Rectal smooth muscle tissue (tissue), 1 donor: ENCODE results near the gene RIPOR3.
"Not testable (repeated sequence)": the region's sequence is repeated elsewhere in the genome, so short reads cannot be mapped to it uniquely, and the experiment has no call there.

Experiments
- H3K27ac ChIP-seq: one replicate; pipeline ENCODE4 v1.7.0; 2013; ENCODE audit warnings: low read depth, low read length, inconsistent platforms
- H3K27me3 ChIP-seq: one replicate; pipeline ENCODE4 v1.7.0; 2013; ENCODE audit warnings: low read length; ENCODE audit not compliant: control insufficient read depth, insufficient read depth
- H3K36me3 ChIP-seq: one replicate; pipeline ENCODE4 v1.7.0; 2013; ENCODE audit warnings: low read length; ENCODE audit not compliant: control insufficient read depth, insufficient read depth
- H3K4me1 ChIP-seq: one replicate; pipeline ENCODE4 v1.7.0; 2013; ENCODE audit warnings: low read length; ENCODE audit not compliant: control insufficient read depth, insufficient read depth
- H3K4me3 ChIP-seq: one replicate; pipeline ENCODE4 v1.7.0; 2013; ENCODE audit warnings: low read length
- H3K9ac ChIP-seq: one replicate; pipeline ENCODE4 v1.7.0; 2013; ENCODE audit warnings: low read length

RIPOR3 gene

DNA sequence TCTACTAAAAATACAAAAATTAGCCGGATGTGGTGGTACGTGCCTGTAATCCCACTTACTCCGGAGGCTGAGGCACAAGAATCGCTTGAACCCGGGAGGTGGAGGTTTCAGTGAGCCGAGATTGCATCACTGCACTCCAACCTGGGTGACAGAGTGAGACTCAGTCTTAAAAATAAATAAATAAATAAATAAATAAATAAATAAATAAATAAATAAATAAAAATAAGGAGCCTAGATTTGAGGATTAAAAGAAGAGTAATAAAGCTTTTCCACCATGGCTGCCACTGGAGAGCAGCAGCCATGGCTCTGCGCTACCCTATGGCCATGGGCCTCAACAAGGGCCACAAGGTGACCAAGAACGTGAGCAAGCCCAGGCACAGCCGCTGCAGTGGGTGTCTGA lies 70.9 kb downstream of the RIPOR3 start:
- not testable (repeated sequence) for H3K4me1 ChIP-seq, H3K27ac ChIP-seq, H3K4me3 ChIP-seq, H3K9ac ChIP-seq, H3K27me3 ChIP-seq, H3K36me3 ChIP-seq

DNA sequence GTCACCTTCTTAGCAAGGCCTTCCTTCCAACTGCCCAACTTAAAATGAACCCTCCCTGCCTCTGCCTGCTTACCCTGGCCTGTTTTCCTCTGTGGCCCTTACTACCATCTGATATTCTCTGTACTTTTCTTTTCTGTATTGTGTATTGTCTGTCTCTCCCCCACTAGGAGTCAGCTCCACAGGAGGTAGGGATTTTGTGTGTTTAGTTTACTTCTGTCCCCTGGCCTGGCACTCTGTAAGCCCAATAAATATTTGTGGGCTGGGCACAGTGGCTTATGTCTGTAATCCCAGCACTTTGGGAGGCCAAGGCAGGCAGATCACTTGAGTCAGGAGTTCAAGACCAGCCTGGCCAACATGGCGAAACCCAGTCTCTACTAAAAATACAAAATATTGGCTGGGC lies 72.8 kb downstream of the RIPOR3 start:
- H3K36me3 ChIP-seq = no peaks in the 10 kb centered on the region
- H3K4me1 ChIP-seq = no peaks in the 10 kb centered on the region
- H3K4me3 ChIP-seq = no peak overlapping the region
- no peak overlapping the region for H3K9ac ChIP-seq
- H3K27me3 ChIP-seq = no peaks in the 10 kb centered on the region
- H3K27ac ChIP-seq = no peak overlapping the region

DNA sequence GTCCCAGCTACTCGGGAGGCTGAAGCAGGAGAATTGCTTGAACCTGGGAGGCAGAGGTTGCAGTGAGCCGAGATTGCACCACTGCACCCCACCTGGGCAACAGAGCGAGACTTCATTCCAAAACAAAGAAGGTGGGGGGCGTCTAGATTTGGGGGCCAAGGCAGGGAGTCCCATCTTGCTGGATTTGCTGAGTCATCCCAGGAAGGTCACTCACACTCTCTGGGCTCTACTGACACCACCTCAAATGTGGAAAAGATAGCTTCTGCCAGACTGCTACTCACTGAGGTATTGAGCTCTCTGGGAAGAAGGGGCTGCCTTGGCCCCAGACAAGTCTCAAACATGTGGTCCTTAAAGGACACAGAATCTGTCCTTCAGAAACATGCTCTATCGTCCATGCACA lies 74.3 kb downstream of the RIPOR3 start:
- Histone ChIP-seq H3K36me3 (no peaks in the 10 kb centered on the region), H3K4me1 (no peaks in the 10 kb centered on the region), H3K4me3 (no peak overlapping the region), H3K9ac (no peak overlapping the region), H3K27me3 (no peaks in the 10 kb centered on the region), H3K27ac (no peak overlapping the region)

DNA sequence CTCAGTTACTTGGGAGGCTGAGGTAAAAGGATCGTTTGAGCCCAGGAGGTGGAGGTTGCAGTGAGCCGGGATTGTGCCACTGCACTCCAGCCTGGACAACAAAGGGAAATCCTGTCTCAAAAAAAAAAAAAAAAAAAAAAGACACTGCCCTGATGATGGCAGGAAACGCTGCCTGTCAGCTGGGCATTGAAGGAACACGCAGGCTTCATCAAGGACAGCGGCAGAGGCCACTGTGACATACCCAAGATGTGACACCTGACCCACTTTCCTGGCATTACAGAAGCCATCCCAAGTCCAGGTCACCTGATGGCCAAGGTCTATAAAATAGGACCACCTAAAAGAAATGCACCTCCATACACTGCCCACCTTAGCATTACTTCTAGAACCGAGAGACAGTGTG lies 75.9 kb downstream of the RIPOR3 start:
- Histone ChIP-seq H3K27me3 (no peaks in the 10 kb centered on the region), H3K4me1 (no peaks in the 10 kb centered on the region), H3K27ac (no peak overlapping the region), H3K36me3 (no peaks in the 10 kb centered on the region), H3K4me3 (no peak overlapping the region), H3K9ac (no peak overlapping the region)

DNA sequence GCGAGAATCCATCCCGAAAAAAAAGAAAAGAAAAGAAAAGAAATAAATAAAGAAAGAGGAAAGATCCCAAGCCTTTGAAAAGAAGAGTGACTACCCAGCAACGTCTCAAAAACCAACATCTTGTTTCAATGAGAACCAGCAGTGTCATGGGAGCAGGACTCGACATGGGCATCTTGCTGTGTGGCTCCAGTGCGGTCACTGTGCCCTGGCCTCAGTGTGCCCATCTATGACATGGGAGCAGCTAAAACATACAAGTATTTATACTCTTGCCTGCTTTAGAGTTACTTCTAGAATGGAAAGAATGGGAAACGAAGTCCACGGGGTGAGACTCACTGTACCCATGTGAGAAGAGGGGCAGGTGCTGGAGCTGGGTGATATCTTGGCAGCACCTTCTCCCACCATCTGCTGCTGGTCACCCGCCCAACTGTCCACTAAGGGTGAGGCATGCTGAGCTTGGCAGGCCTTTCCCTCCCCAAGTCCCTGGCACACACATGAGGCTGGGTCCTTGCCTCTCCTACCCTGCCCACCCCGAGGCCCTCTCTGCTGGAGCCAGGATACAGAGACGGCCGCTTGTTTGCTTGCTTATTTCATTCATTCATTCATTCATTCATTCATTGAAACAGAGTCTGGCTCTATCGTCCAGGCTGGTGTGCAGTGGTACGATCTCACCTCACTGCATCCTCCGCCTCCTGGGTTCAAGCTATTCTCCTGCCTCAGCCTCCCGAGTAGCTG lies 77.7 kb downstream of the RIPOR3 start:
- no peaks in the 10 kb centered on the region for H3K4me1 ChIP-seq
- H3K36me3 ChIP-seq = no peaks in the 10 kb centered on the region
- no peaks in the 10 kb centered on the region for H3K27me3 ChIP-seq
- H3K9ac ChIP-seq = no peak overlapping the region
- no peak overlapping the region for H3K4me3 ChIP-seq
- H3K27ac ChIP-seq = no peak overlapping the region

DNA sequence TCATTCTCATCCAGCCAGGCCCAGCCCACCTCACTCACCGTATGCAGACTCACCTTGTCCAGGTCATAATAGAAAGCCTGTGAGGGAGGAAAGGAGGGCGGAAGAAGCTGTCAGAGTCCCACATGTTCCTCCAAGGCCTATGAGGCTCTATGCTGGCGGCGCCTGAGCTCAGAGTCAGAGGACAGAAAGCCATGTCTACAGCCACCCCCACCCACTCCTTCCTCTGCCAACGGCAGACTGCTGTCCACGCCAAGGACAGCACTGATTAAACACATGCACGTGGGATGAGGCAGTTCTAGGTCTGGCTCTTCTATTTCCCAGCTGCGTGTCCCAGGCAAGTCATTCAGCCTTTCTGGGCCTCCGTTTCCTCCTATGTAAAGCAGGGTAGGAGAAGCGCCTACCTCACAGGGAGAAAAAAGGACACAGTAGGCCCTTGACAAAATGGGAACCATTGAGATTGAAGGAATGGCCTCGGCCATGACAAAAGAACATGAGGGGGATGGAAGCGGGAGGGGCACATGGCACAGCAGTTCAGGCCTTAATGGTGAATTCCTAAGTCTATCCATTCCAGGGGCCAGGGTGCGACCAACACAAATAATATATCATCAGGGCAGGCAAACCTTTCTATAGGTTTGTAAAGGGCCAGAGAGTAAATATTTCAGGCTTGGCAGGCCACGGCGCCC lies 80.1 kb downstream of the RIPOR3 start:
- H3K4me3 ChIP-seq = no peak overlapping the region
- no peaks in the 10 kb centered on the region for H3K4me1 ChIP-seq
- H3K27me3 ChIP-seq = no peaks in the 10 kb centered on the region
- no peak overlapping the region for H3K9ac ChIP-seq
- H3K27ac ChIP-seq = no peak overlapping the region
- H3K36me3 ChIP-seq = no peaks in the 10 kb centered on the region

DNA sequence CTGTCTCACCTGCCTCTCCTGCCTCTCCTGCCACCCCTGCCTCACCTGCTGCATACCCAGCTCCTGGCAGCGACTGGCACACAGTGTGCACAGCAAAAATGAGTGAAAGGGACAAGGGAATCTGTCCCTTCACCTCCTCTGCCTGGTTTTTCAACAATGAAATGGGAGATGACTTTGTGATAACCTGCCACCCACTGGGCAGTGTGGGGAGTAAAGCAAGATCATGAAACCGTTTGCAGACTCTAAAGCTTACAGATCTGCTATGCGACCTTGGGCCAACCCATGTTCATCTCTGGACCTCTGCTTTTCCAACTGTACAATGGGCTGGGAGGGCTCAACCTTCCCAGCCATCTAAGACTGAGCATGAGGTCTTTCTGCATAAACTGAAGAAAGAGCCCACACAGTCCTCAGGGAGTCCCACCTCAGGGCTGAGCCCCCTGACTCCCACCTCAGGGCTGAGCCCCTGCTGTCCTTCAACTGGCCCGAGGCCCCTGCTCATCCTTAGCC lies 81.1 kb downstream of the RIPOR3 start:
- no peak overlapping the region for H3K9ac ChIP-seq
- H3K27ac ChIP-seq = no peak overlapping the region
- no peaks in the 10 kb centered on the region for H3K27me3 ChIP-seq
- no peak overlapping the region for H3K4me3 ChIP-seq
- no peaks in the 10 kb centered on the region for H3K36me3 ChIP-seq
- no peaks in the 10 kb centered on the region for H3K4me1 ChIP-seq

DNA sequence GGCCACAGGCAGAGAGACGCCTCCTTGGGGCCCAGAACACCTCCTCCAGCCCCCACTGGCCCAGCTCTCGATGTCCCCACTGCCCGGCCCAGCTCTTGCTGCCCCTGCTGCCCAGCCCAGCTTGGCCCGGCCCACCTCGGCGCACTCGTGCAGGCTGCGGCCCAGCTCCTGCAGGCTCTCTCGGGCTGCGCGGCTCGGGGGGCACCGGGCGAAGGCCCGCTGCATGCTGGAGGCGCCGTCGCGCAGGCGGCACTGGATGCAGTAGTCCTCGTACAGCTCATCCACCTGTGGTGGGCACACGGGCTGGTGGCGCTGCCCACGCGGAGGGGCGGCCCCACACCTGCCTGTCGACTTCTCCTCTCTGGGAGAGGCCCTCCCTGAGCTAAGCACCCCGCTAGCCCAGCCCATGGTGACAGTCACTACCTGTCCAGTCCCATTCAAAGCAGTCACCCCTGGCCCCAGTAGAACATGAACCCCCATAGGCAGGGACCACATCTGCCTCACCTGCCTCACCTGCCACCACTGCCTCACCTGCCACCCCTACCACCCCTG lies 81.8 kb downstream of the RIPOR3 start:
- H3K9ac ChIP-seq = no peak overlapping the region
- H3K4me1 ChIP-seq = no peaks in the 10 kb centered on the region
- H3K27ac ChIP-seq = no peak overlapping the region
- peaks cover 3% of the 10 kb centered on the region for H3K36me3 ChIP-seq
- no peak overlapping the region for H3K4me3 ChIP-seq
- H3K27me3 ChIP-seq = no peaks in the 10 kb centered on the region

DNA sequence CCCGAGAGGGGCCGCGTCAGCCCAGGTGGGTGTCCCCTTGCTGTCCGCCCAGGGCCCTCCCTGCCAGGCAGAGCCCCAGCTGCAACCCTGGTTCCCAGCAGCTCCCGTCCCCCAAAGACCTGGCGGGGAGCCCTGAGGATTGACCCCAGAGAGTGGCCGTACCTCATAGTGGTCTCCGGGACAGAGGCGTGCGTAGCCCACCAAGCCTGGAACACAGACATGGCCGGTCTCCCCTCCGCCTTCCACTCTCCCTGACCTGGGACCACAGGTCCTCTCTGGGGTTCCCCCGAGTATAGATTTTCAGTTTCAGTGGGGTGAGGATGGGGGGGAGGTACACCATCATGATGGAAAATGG lies 82.6 kb downstream of the RIPOR3 start:
- no peak overlapping the region for H3K27ac ChIP-seq
- H3K4me3 ChIP-seq = no peak overlapping the region
- no peak overlapping the region for H3K9ac ChIP-seq
- H3K27me3 ChIP-seq = no peaks in the 10 kb centered on the region
- H3K4me1 ChIP-seq = no peaks in the 10 kb centered on the region
- peaks cover 3% of the 10 kb centered on the region for H3K36me3 ChIP-seq

DNA sequence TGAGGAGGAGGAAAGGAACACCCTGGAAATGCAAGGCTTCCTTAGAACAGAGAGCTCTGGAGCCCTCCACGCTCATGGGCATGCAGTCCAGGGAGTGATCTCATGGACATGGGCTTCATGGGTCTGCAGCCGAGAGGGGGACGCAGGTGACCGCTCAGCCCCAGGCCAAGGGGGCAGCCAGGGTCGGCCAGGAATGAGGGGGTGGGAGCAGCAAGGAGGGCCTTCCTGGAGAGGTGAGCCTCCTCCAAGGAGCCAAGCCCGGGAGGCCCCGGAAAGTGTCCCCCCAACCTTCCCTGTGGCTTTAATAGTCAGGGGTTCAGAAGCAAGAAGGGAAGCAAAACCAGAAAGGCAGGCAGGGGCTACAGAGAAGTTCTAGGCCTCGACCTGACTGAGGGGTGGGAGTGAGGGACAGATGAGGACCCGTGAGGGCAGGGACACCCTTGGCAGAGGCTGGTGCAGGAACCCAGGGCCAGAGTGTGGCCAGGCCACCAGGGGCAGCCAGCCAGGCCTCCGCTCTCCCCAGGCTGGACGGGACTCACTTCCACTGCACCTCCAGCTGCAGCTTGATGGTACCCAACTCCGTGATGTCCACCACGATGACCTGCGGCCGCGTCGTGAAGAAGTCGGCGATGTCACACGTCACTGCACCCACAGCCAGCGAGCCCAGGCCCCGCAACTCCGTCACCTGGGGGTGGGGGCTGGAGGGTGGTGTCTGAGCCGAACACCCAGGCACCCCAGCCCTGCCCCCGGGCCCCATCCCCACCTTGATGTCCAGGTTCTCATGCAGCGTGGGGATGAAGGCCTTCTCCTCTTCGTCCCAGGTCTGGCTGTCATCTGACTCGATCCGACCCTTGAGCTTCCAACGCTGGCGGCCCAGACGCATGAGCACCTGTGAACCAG lies 83.2 kb downstream of the RIPOR3 start:
- H3K27me3 ChIP-seq = no peaks in the 10 kb centered on the region
- H3K9ac ChIP-seq = no peak overlapping the region
- no peak overlapping the region for H3K4me3 ChIP-seq
- H3K27ac ChIP-seq = no peak overlapping the region
- H3K36me3 ChIP-seq = peaks cover 3% of the 10 kb centered on the region
- H3K4me1 ChIP-seq = no peaks in the 10 kb centered on the region

DNA sequence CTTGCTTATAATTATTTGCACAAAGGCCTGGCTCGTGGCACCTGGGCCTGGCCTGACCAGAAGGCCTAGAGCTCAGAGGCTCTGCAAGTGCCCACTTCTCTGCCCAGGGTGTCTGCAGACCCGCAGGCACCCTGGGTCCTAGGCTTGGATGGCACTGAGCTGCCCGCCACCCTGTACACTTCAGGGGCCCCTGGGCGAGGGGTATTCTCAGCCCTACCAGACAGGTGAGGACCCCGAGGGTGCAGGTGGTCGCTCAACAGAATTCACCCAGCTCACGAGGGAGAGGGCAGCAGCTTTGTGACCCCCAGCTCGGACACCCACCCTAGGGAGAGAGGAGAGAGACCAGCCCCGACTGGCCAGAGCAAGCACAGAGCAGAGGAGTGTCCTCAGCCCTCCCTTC lies 83.9 kb downstream of the RIPOR3 start:
- H3K9ac ChIP-seq = no peak overlapping the region
- no peak overlapping the region for H3K4me3 ChIP-seq
- H3K4me1 ChIP-seq = no peaks in the 10 kb centered on the region
- H3K36me3 ChIP-seq = peaks cover 3% of the 10 kb centered on the region
- no peaks in the 10 kb centered on the region for H3K27me3 ChIP-seq
- H3K27ac ChIP-seq = no peak overlapping the region

DNA sequence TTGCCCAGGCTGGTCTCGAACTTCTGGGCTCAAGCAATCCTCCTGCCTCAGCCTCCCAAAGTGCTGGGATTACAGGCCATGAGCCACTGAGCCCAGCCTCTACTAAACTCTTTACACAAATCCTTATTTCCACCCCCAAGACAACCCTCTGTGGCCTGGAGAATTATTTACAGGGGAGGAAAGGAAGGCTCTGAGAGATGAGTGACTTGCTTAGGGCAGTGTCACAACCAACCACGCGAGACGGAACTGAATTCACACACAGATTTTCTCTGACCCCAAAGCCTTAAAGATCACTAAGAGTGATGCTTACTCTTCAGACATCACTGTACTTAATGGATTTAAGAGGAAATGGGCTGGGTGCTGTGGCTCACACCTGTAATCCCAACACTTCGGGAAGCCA lies 86.2 kb downstream of the RIPOR3 start:
- no peak overlapping the region for H3K9ac ChIP-seq
- no peak overlapping the region for H3K27ac ChIP-seq
- no peaks in the 10 kb centered on the region for H3K4me1 ChIP-seq
- H3K36me3 ChIP-seq = peaks cover 3% of the 10 kb centered on the region
- H3K4me3 ChIP-seq = no peak overlapping the region
- no peaks in the 10 kb centered on the region for H3K27me3 ChIP-seq
